Activated T-cell treated with anti-CD3 and anti-CD28 coated beads, Interleukin-2, amount 50 U/mL, for 24 hours (primary cell): Measurements from ENCODE around the gene SP6.
A peak's percentile ranks its signal among the peaks of the same experiment; 100 is the strongest.

Experiments used
- DNase-seq: peaks from one replicate; pipeline ENCODE4 v3.0.0-alpha.2; 2020
- H3K27ac Mint-ChIP-seq: 2 replicates; pipeline ENCODE4 v1.8.0; 2020; ENCODE audit warnings: mild to moderate bottlenecking, mixed read lengths
- H3K27me3 Mint-ChIP-seq: 2 replicates; pipeline ENCODE4 v1.8.0; 2020; ENCODE audit warnings: mixed read lengths
- H3K36me3 Mint-ChIP-seq: 2 replicates; pipeline ENCODE4 v1.8.0; 2020; ENCODE audit warnings: low read depth, mixed read lengths
- H3K4me1 Mint-ChIP-seq: 2 replicates; pipeline ENCODE4 v1.8.0; 2020; ENCODE audit warnings: low read depth, mixed read lengths
- H3K4me3 Mint-ChIP-seq: 2 replicates; pipeline ENCODE4 v1.8.0; 2020; ENCODE audit warnings: mild to moderate bottlenecking, moderate library complexity, mixed read lengths
- H3K9me3 Mint-ChIP-seq: 2 replicates; pipeline ENCODE4 v1.8.0; 2020; ENCODE audit warnings: mixed read lengths

SP6 gene

GRCh38 chr17:47872019-47872650 lies 21.2 kb upstream of the SP6 start:
- peaks cover 66% of the 10 kb centered on the region for H3K27me3 Mint-ChIP-seq
- no peak overlapping the region for H3K27ac Mint-ChIP-seq
- no peaks in the 10 kb centered on the region for H3K9me3 Mint-ChIP-seq
- no peak overlapping the region for H3K4me3 Mint-ChIP-seq
- no peaks in the 10 kb centered on the region for H3K4me1 Mint-ChIP-seq
- H3K36me3 Mint-ChIP-seq: no peaks in the 10 kb centered on the region
- no peak for DNase-seq

GRCh38 chr17:47871048-47871447 lies 20.1 kb upstream of the SP6 start:
- Mint-ChIP-seq H3K4me3 (no peak overlapping the region), H3K36me3 (no peaks in the 10 kb centered on the region), H3K4me1 (no peaks in the 10 kb centered on the region), H3K9me3 (no peaks in the 10 kb centered on the region), H3K27me3 (peaks cover 66% of the 10 kb centered on the region), H3K27ac (no peak overlapping the region)
- DNase-seq: no peak

- Mint-ChIP-seq H3K27me3 (peaks cover 59% of the 10 kb centered on the region), H3K4me1 (peaks cover 4% of the 10 kb centered on the region), H3K36me3 (no peaks in the 10 kb centered on the region), H3K9me3 (no peaks in the 10 kb centered on the region), H3K4me3 (no peak overlapping the region), H3K27ac (no peak overlapping the region)
- DNase-seq: no peak
Measured at GRCh38 chr17:47870056-47870455, 19.1 kb upstream of the SP6 start.

GRCh38 chr17:47869114-47869513 lies 18.2 kb upstream of the SP6 start:
- Mint-ChIP-seq H3K27ac (no peak overlapping the region), H3K36me3 (no peaks in the 10 kb centered on the region), H3K4me1 (peaks cover 11% of the 10 kb centered on the region), H3K4me3 (no peak overlapping the region), H3K27me3 (peaks cover 52% of the 10 kb centered on the region), H3K9me3 (no peaks in the 10 kb centered on the region)
- no peak for DNase-seq

- H3K9me3 Mint-ChIP-seq: no peaks in the 10 kb centered on the region
- no peak overlapping the region for H3K27ac Mint-ChIP-seq
- no peak for DNase-seq
- no peak overlapping the region for H3K4me3 Mint-ChIP-seq
- peaks cover 15% of the 10 kb centered on the region for H3K4me1 Mint-ChIP-seq
- no peaks in the 10 kb centered on the region for H3K36me3 Mint-ChIP-seq
- peaks cover 46% of the 10 kb centered on the region for H3K27me3 Mint-ChIP-seq
Measured at GRCh38 chr17:47867813-47868533, 17.0 kb upstream of the SP6 start.

- no peak for DNase-seq
Measured at GRCh38 chr17:47866941-47867340, 16.0 kb upstream of the SP6 start.

GRCh38 chr17:47864791-47865216 lies 13.8 kb upstream of the SP6 start:
- peaks cover 19% of the 10 kb centered on the region for H3K27me3 Mint-ChIP-seq
- H3K9me3 Mint-ChIP-seq: no peaks in the 10 kb centered on the region

More at GRCh38 chr17:47866941-47867340, 16.0 kb upstream of the SP6 start:
- Mint-ChIP-seq H3K36me3 (no peaks in the 10 kb centered on the region), H3K27me3 (peaks cover 39% of the 10 kb centered on the region), H3K27ac (peak overlapping the region; percentile 9), H3K4me3 (no peak overlapping the region), H3K4me1 (peaks cover 21% of the 10 kb centered on the region), H3K9me3 (no peaks in the 10 kb centered on the region)

GRCh38 chr17:47862621-47863440 lies 11.9 kb upstream of the SP6 start:
- peaks cover 9% of the 10 kb centered on the region for H3K27me3 Mint-ChIP-seq
- DNase-seq: no peak
- no peak overlapping the region for H3K4me3 Mint-ChIP-seq
- H3K9me3 Mint-ChIP-seq: no peaks in the 10 kb centered on the region
- peaks cover 21% of the 10 kb centered on the region for H3K4me1 Mint-ChIP-seq
- no peak overlapping the region for H3K27ac Mint-ChIP-seq
- no peaks in the 10 kb centered on the region for H3K36me3 Mint-ChIP-seq

More at GRCh38 chr17:47864791-47865216, 13.8 kb upstream of the SP6 start:
- DNase-seq: no peak
- H3K4me1 Mint-ChIP-seq: peaks cover 21% of the 10 kb centered on the region
- H3K4me3 Mint-ChIP-seq: no peak overlapping the region
- H3K27ac Mint-ChIP-seq: peak overlapping the region; percentile 15
- H3K36me3 Mint-ChIP-seq: no peaks in the 10 kb centered on the region

GRCh38 chr17:47860386-47860785 lies 9.4 kb upstream of the SP6 start:
- H3K27ac Mint-ChIP-seq: no peak overlapping the region
- no peak for DNase-seq
- H3K4me1 Mint-ChIP-seq: peaks cover 20% of the 10 kb centered on the region
- H3K36me3 Mint-ChIP-seq: no peaks in the 10 kb centered on the region
- no peak overlapping the region for H3K4me3 Mint-ChIP-seq
- H3K27me3 Mint-ChIP-seq: peaks cover 25% of the 10 kb centered on the region
- no peaks in the 10 kb centered on the region for H3K9me3 Mint-ChIP-seq

- H3K4me3 Mint-ChIP-seq: no peak overlapping the region
- peaks cover 4% of the 10 kb centered on the region for H3K4me1 Mint-ChIP-seq
- peaks cover 51% of the 10 kb centered on the region for H3K27me3 Mint-ChIP-seq
- no peaks in the 10 kb centered on the region for H3K9me3 Mint-ChIP-seq
- H3K27ac Mint-ChIP-seq: no peak overlapping the region
- no peaks in the 10 kb centered on the region for H3K36me3 Mint-ChIP-seq
- DNase-seq: no peak
Measured at GRCh38 chr17:47857551-47858455, 6.8 kb upstream of the SP6 start.

- Mint-ChIP-seq H3K27me3 (peaks cover 60% of the 10 kb centered on the region), H3K36me3 (no peaks in the 10 kb centered on the region), H3K4me1 (peaks cover 7% of the 10 kb centered on the region), H3K4me3 (no peak overlapping the region), H3K9me3 (no peaks in the 10 kb centered on the region), H3K27ac (no peak overlapping the region)
- no peak for DNase-seq
Measured at GRCh38 chr17:47856830-47857229, 5.9 kb upstream of the SP6 start.

GRCh38 chr17:47855737-47856136 lies 4.8 kb upstream of the SP6 start:
- Mint-ChIP-seq H3K27me3 (peaks cover 65% of the 10 kb centered on the region), H3K36me3 (no peaks in the 10 kb centered on the region), H3K4me1 (peaks cover 10% of the 10 kb centered on the region), H3K9me3 (no peaks in the 10 kb centered on the region), H3K4me3 (no peak overlapping the region), H3K27ac (no peak overlapping the region)
- DNase-seq: no peak

- H3K27ac Mint-ChIP-seq: no peak overlapping the region
- H3K27me3 Mint-ChIP-seq: peaks cover 79% of the 10 kb centered on the region
- DNase-seq: no peak
- H3K4me3 Mint-ChIP-seq: no peak overlapping the region
- no peaks in the 10 kb centered on the region for H3K9me3 Mint-ChIP-seq
- H3K36me3 Mint-ChIP-seq: no peaks in the 10 kb centered on the region
- peaks cover 15% of the 10 kb centered on the region for H3K4me1 Mint-ChIP-seq
Measured at GRCh38 chr17:47853616-47854015, 2.7 kb upstream of the SP6 start.
